K562 (cell line): ENCODE measurements around the gene ADD1. TPM values are rescaled to one million over a fixed set of nuclear protein-coding genes. Genes with fewer than 3 reads are reported as not detected.
A peak's percentile ranks its signal among the peaks of the same experiment; 100 is the strongest.

Experiments
- BRF1 ChIP-seq: IDR thresholded peaks from 3 replicates; pipeline ENCODE4 v1.6.1; 2011; ENCODE audit warnings: borderline replicate concordance, mild to moderate bottlenecking; ENCODE audit not compliant: insufficient read length; ENCODE audit errors: extremely low read depth
- BRF2 ChIP-seq: IDR thresholded peaks from 3 replicates; pipeline ENCODE4 v1.6.1; 2011; ENCODE audit warnings: borderline replicate concordance, mild to moderate bottlenecking; ENCODE audit not compliant: insufficient read length, insufficient read depth
- CEBPZ ChIP-seq: fragments of 150-350 bp; IDR thresholded peaks from 2 replicates; pipeline ENCODE4 v1.6.1; 2014; ENCODE audit warnings: low read depth, mild to moderate bottlenecking, low read length, borderline replicate concordance
- ELF4 ChIP-seq: fragments of 450-650 bp; formaldehyde crosslinking; IDR thresholded peaks from 2 replicates; pipeline ENCODE4 v1.4.0; 2022; ENCODE audit warnings: missing genetic modification characterization
- FOS ChIP-seq: IDR thresholded peaks from 3 replicates; pipeline ENCODE4 v1.6.1; 2011; ENCODE audit not compliant: insufficient read length; ENCODE audit errors: extremely low read depth
- HMGN3 ChIP-seq: IDR thresholded peaks from 2 replicates; pipeline ENCODE4 v1.6.1; 2011; ENCODE audit warnings: borderline replicate concordance, low read depth, mild to moderate bottlenecking, mixed read lengths, low read length; ENCODE audit not compliant: insufficient read length; ENCODE audit errors: extremely low read depth
- HNRNPH1 ChIP-seq: fragments of 200-400 bp; formaldehyde crosslinking; optimal IDR thresholded peaks from 2 replicates; pipeline ENCODE3; 2017; ENCODE audit warnings: low read depth, mild to moderate bottlenecking, low read length, moderate library complexity
- HNRNPK ChIP-seq: fragments of 200-400 bp; formaldehyde crosslinking; IDR thresholded peaks from one replicate; pipeline ENCODE4 v1.6.1; 2018; ENCODE audit warnings: mild to moderate bottlenecking, low read depth, low read length; ENCODE audit not compliant: poor library complexity, severe bottlenecking
- NBN ChIP-seq: fragments of 450-650 bp; IDR thresholded peaks from 2 replicates; pipeline ENCODE4 v1.6.1; 2016; ENCODE audit warnings: low read depth, mild to moderate bottlenecking
- OTX1 ChIP-seq: fragments of 450-650 bp; formaldehyde crosslinking; IDR thresholded peaks from 2 replicates; pipeline ENCODE4 v1.4.0; 2022; ENCODE audit warnings: mild to moderate bottlenecking
- RBM25 ChIP-seq: fragments of 200-400 bp; formaldehyde crosslinking; IDR thresholded peaks from 2 replicates; pipeline ENCODE4 v1.6.1; 2018; ENCODE audit warnings: low read length, low read depth, moderate library complexity; ENCODE audit not compliant: severe bottlenecking
- RFX7 ChIP-seq: fragments of 250-450 bp; sonication (Bioruptor Pico); IDR thresholded peaks from 2 replicates; pipeline ENCODE4 v1.5.1; 2021; ENCODE audit warnings: mild to moderate bottlenecking
- RUNX1 ChIP-seq: sonication (generic); IDR thresholded peaks from 2 replicates; pipeline ENCODE4 v1.6.1; 2016; ENCODE audit warnings: antibody characterized with exemption, low read depth
- SIRT6 ChIP-seq: IDR thresholded peaks from one replicate; pipeline ENCODE4 v1.6.1; 2012; ENCODE audit warnings: low read depth, mild to moderate bottlenecking, control low read depth, inconsistent platforms, low read length, moderate library complexity
- TCF15 ChIP-seq: fragments of 250-450 bp; sonication (Bioruptor Pico); IDR thresholded peaks from 2 replicates; pipeline ENCODE4 v1.8.0; 2022; ENCODE audit warnings: moderate library complexity, mild to moderate bottlenecking, inconsistent platforms
- TCF3 ChIP-seq: sonication (generic); formaldehyde crosslinking; IDR thresholded peaks from 2 replicates; pipeline ENCODE4 v1.4.0; 2020; ENCODE audit warnings: mild to moderate bottlenecking, missing genetic modification reagents
- TEAD2 ChIP-seq: fragments of 450-650 bp; IDR thresholded peaks from 2 replicates; pipeline ENCODE4 v1.6.1; 2016; ENCODE audit warnings: missing genetic modification characterization, control low read depth, missing compliant biosample characterization
- TFAP4 ChIP-seq: sonication (generic); formaldehyde crosslinking; IDR thresholded peaks from 2 replicates; pipeline ENCODE4 v1.8.0; 2022; ENCODE audit warnings: missing genetic modification reagents, mild to moderate bottlenecking, moderate library complexity, borderline replicate concordance
- ZBTB5 ChIP-seq: fragments of 450-650 bp; IDR thresholded peaks from 2 replicates; pipeline ENCODE4 v1.6.1; 2017; ENCODE audit warnings: antibody characterized with exemption
- ZNF384 ChIP-seq: IDR thresholded peaks from 2 replicates; pipeline ENCODE4 v1.6.1; 2012; ENCODE audit warnings: low read depth, low read length, improper control_type of control experiment
- polyA plus RNA-seq, 8 experiments: library from polyadenylated mRNA; depleted of rRNA in 4 of 8; stranded (reverse) in 5 of 8; unstranded in 3 of 8; fragments of >200 nt; fragmentation: Nextera tagmentation in 2 of 8; fragmentation: Illumina TruSeq in 1 of 8; extraction: Ambion mirVana in 2 of 8; extraction: Trizol in 1 of 8; gene quantifications; 2 replicates each; pipeline versions ENCODE4 v1.2.1 to v1.2.3, GENCODE V29; 2011 to 2014; ENCODE audit warnings: inconsistent platforms in 1 of 8, missing spikeins in 1 of 8
- total RNA-seq, 7 experiments: library from RNA; depleted of rRNA in 6 of 7; stranded (reverse); fragments of >200 nt in 6 of 7; fragmentation: Illumina TruSeq in 2 of 7; extraction: Trizol in 2 of 7; gene quantifications; 2 replicates each; pipeline versions ENCODE4 v1.2.1 to v1.2.3, GENCODE V29; 2011 to 2021; ENCODE audit warnings: low replicate concordance in 1 of 7

ADD1 gene
- total and polyA plus RNA-seq, 9 of the 15 experiments (the other 6 are each of a cell fraction or from before 2014, with no cell fraction given) = 17.5 to 153 (median 74.0) TPM

- TF ChIP-seq ZNF384 (no peak), HMGN3 (peak; percentile 87), RFX7 (no peak), HNRNPK (no peak), BRF2 (no peak), TEAD2 (tag) (no peak), ELF4 (CRISPR knock-in tag) (peak; percentile 25; the same call in 1 of the 2 replicates), RBM25 (peak; percentile 100), TCF3 (peak; percentile 74), TCF15 (CRISPR knock-in tag) (no peak), OTX1 (CRISPR knock-in tag) (no peak), FOS (peak; percentile 96), ZBTB5 (no peak), TFAP4 (CRISPR knock-in tag) (0 out of 2 replicates have a peak, but pooled peaks have one; percentile 5), BRF1 (no peak), RUNX1 (no peak), NBN (no peak), HNRNPH1 (no peak), CEBPZ (no peak), SIRT6 (no peak)
These were observed at the start of gene ADD1 (continued) for GRCh38 chr4:2843263-2843940.
